ENCODE measurements around the gene TSHZ2.

DNA sequence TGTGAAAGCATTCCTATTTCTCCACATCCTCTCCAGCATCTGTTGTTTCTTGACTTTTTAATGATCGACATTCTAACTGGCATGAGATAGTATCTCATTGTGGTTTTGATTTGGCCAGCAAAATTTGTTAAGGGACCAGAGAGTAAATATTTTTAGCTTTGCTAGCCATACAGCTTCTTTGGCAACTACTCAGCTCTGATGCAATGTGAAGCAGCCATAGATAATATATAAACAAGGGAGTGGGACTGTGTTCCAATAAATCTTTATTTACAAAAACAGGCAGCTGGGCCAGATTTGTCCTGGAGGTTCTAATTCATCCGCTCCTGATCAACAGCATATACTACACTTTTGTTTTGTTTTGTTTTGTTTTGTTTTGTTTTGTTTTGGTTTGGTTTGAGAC is 418.6 kb downstream of the TSHZ2 start:
- TF ChIP-seq, protein P1, sequence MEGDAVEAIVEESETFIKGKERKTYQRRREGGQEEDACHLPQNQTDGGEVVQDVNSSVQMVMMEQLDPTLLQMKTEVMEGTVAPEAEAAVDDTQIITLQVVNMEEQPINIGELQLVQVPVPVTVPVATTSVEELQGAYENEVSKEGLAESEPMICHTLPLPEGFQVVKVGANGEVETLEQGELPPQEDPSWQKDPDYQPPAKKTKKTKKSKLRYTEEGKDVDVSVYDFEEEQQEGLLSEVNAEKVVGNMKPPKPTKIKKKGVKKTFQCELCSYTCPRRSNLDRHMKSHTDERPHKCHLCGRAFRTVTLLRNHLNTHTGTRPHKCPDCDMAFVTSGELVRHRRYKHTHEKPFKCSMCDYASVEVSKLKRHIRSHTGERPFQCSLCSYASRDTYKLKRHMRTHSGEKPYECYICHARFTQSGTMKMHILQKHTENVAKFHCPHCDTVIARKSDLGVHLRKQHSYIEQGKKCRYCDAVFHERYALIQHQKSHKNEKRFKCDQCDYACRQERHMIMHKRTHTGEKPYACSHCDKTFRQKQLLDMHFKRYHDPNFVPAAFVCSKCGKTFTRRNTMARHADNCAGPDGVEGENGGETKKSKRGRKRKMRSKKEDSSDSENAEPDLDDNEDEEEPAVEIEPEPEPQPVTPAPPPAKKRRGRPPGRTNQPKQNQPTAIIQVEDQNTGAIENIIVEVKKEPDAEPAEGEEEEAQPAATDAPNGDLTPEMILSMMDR (IDR thresholded peaks at IDR 0.05; ENCODE audit: poor library complexity) = no peak
- TF ChIP-seq EZH2phosphoT487 (IDR thresholded peaks at IDR 0.05; ENCODE audit: low read depth, severe bottlenecking, unreplicated experiment) = no peak
